ENCODE measurements around the gene IQSEC1.

The IQSEC1 gene

GRCh38 chr3:13025778-13026518 lies 47.3 kb downstream of the IQSEC1 start:
- FAIRE-seq: no peak

- FAIRE-seq: no peak
These were observed 48.1 kb downstream of the IQSEC1 start for GRCh38 chr3:13025090-13025489.

GRCh38 chr3:13024765-13025065 lies 48.5 kb downstream of the IQSEC1 start:
- FAIRE-seq: no peak

GRCh38 chr3:13023971-13024764 lies 49.1 kb downstream of the IQSEC1 start:
- FAIRE-seq: no peak

DNA sequence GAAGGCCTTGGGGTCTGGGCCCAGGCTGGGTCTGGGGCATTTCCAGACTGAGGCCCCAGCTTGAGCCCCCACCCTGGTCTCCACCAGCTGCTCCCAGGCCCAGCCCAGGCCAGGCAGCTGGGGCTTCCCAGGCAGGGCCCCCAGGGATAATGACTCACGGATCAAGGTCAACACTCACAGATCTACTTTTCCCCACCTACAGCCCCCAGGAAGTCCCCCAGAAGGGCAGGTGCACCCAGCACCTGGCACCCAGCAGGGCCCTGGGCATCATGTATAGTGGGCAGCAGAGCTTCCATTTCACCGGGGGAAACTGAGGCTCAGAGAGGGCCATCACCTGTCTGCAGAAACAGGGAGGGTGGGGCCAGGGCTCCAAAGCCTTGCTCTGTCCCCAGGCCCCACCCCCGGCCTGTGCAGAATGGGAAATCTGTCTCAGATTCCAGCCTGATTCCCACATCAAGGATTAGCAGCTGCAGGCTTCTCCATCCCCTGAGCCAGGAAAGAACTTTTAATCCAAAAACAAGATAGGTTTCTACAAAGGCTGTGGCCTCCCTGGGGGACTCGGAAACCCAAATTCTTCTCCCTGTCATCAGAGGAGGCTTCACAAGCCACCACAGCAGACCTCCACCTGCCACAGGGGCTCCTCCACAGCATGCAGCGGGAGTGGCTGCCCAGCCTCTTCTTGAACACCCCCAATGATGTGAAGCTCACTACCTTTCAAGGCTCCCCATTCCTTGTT lies 49.8 kb downstream of the IQSEC1 start:
- FAIRE-seq: no peak

DNA sequence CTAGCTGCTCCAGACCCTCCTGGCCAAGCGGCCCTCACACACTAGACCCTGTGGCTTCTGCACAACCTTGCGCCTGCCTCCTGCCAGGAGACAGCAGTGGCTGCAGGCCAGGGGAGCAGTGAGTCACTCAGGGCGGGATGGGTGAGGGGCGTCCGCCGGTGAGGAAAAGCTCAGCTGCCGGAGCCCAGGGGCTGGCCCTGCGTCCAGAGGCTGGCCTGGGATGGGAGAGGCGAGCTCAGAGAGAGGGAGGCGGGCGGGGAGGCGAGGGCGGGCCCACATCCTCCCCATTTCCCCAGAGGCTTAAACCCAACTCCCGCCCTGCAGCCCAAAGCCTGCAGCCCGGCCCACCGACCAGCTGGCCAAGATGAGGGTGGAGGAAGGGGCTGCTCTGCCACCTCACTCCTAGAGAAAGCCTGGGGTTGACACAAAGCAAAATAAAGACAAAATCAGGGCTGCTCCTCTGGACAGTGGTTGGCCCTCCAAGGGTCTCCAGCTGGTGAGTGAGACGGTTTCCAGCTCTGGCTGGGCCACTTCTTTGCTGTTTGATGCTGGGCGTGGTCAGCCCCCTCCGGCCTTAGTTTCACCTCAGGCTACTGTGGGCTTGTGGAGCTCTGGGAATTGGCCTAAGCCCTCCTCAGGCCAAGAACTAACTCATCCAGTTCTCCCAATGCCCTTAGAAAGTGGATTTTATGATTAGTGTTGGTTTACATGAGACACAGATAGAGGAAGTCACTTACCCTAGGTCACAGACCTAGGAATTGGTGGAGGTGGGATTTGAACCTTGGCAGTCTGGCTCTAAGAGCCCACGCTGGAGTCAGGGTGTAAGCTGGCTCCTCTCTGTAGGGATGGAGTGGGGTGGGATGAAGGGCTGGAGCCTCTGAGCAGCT lies 50.6 kb downstream of the IQSEC1 start:
- FAIRE-seq: no peak

GRCh38 chr3:13021141-13022114 lies 51.8 kb downstream of the IQSEC1 start:
- no peak for FAIRE-seq

- FAIRE-seq: no peak
These were observed 53.0 kb downstream of the IQSEC1 start for GRCh38 chr3:13020159-13020750.

GRCh38 chr3:13019243-13020095 lies 53.8 kb downstream of the IQSEC1 start:
- no peak for FAIRE-seq

DNA sequence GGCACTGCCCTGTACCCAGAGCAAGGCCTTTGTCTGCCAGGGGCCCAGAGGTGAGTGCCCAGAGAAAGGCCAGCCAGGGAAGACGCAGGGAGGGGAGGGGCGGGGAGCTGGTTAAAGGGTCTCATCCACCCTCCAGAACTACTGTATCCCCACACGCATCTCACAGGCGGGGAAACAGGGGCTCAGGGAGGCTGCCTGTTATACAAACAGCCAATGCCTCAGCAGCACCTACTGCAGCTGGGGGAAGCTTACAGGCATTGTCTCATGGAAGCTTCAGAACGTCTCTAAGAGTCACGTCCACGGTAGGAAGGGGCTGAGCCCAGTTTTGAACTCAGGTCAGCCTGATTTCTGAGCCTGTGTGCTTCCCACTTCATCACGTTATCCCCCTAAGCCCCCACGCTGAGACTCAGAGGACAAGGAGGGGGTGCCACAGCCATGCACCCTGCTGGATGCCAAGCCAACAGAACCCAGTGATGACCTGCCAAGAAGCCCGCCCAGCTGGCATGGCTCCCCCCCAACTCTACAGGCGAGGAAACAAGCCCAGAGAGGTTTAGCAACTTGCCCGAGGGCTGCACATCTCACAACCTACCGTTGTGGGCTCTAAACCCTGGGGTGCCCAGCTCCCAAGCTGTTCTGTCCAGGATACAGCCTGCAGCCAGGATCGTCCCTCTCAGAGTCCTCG lies 54.5 kb downstream of the IQSEC1 start:
- FAIRE-seq: no peak

- FAIRE-seq: no peak
These were observed 55.2 kb downstream of the IQSEC1 start for GRCh38 chr3:13018043-13018451.

GRCh38 chr3:13017361-13018042 lies 55.7 kb downstream of the IQSEC1 start:
- no peak for FAIRE-seq

DNA sequence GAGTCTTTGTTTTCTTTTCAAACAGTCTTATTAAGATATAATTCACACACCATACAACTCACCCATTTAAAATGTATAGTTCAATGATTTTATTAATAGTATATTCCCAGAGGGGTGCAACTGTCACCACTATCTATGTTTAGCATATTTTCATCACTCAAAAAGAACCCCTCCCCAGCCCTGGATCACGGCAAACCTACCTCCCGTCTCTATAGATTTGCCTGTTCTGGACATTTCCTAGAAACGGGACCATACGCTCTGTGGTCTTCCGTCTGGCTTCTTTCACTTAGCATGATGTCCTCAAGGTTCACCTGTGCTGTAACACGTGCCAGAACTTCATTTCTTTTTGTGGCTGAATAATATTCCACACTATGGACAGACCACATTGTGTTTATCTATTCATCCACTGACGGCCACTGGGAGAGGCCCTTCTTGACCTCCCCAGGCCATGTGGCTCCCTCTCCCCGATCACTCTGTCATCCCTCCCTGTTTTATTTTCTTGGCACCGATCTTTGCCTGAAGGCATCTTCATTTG lies 56.4 kb downstream of the IQSEC1 start:
- FAIRE-seq: no peak

DNA sequence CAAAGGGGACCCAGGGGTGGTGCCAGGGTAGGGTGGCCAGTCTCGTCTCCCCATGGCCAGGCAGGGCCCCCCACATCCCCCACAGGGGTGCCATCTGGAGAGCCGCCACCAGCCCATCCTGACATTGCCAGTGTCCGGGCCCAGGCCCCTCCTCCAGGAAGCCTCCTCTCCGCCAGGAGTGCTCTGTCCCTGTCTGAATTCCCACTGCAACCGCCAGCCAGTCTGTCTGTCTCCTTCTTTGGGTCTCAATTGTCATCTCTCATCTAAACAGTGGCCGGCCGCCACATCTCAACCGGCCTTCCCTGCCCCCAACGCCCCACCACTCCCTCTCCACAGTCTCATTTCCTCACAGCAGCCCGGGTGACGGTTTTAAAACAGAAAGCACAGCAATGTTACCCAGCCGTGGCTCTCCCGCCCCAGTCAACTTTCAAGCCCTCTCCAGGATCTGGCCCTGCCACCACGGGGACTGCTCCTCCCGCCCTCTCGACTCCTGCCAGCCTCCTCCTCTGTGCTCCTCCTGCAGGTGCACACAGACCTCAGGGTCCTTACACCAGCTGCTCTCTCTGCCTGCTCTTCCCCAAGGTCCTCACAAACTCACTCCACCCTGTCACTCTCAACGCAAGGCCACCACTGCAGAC lies 57.0 kb downstream of the IQSEC1 start:
- FAIRE-seq: no peak

- FAIRE-seq: no peak
These were observed 57.7 kb downstream of the IQSEC1 start for GRCh38 chr3:13015286-13016082.

DNA sequence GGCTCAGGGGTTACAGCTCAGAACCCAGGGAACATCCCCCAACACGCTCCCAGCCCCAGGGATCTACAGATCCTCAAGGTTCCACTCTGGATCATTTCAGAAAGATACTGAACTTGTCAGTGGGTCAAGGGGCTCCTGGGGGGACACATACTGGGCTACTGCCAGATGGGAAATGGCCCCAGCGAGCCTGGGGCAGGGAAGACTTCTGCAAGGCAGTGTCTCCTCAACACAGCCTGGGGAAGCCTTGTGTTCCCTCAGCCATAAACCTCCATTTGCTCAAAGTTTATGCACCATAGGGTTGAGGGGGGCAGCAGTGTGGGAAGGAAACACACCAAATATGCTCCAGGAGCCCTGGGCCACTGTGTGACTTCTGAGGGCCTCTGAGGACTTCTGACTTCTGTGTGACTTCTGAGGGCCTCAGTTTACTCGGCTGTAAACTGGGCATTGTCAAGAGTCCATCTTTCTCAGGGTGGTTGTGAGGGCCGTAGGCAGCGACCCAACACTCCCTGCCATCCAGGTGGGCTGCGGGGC lies 58.4 kb downstream of the IQSEC1 start:
- no peak for FAIRE-seq

All from islet of Langerhans (tissue), 1 donor.